ENCODE results near the gene MTNR1A.

MTNR1A gene

GRCh38 chr4:186487726-186488125 is 67.6 kb downstream of the MTNR1A start:
- TF ChIP-seq CTCF (IDR thresholded peaks at IDR 0.05; ENCODE audit: low read depth, low read length), result no peak
- DNase-seq (ENCODE audit: extremely low read depth, low read depth), result no peak

GRCh38 chr4:186486172-186486571 is 69.2 kb downstream of the MTNR1A start:
- no peak for TF ChIP-seq CTCF (IDR thresholded peaks at IDR 0.05; ENCODE audit: low read depth, low read length)
- DNase-seq (ENCODE audit: extremely low read depth, low read depth), result no peak

GRCh38 chr4:186485561-186486062 is 69.8 kb downstream of the MTNR1A start:
- TF ChIP-seq CTCF (IDR thresholded peaks at IDR 0.05; ENCODE audit: low read depth, low read length), result no peak
- no peak for DNase-seq (ENCODE audit: extremely low read depth, low read depth)

GRCh38 chr4:186485150-186485549 is 70.2 kb downstream of the MTNR1A start:
- DNase-seq (ENCODE audit: extremely low read depth, low read depth), result no peak
- no peak for TF ChIP-seq CTCF (IDR thresholded peaks at IDR 0.05; ENCODE audit: low read depth, low read length)

- DNase-seq (ENCODE audit: extremely low read depth, low read depth), result no peak
- TF ChIP-seq CTCF (IDR thresholded peaks at IDR 0.05; ENCODE audit: low read depth, low read length), result no peak
These were observed 71.7 kb downstream of the MTNR1A start for GRCh38 chr4:186483656-186484055.
